ENCODE results near the gene MYH10. TPM values are rescaled to one million over a fixed set of nuclear protein-coding genes. Genes with fewer than 3 reads are reported as not detected.

MYH10 gene
- total RNA-seq, 1 experiment from 2014 or later: 74.0 TPM

- no peaks in the 10 kb centered on the region for H3K4me1 Mint-ChIP-seq (ENCODE audit: low read depth, unreplicated experiment)
- no peaks in the 10 kb centered on the region for H3K9me3 Mint-ChIP-seq (ENCODE audit: unreplicated experiment)
- Histone ChIP-seq H3K4me1 (no peaks in the 10 kb centered on the region), H3K4me3 (ENCODE audit: low read depth, low read length) (no peak overlapping the region), H3K27me3 (replicated peaks; ENCODE audit: control insufficient read depth, insufficient read depth, low read length) (no peaks in the 10 kb centered on the region), H3K9me3 (no peaks in the 10 kb centered on the region), H3K36me3 (ENCODE audit: control insufficient read depth, insufficient read depth, low read length) (no peaks in the 10 kb centered on the region)
- peaks cover 33% of the 10 kb centered on the region for H3K36me3 Mint-ChIP-seq (ENCODE audit: insufficient read depth, unreplicated experiment)
- TF ChIP-seq CTCF (IDR thresholded peaks at IDR 0.05; ENCODE audit: insufficient read depth in 1 of 2, low read depth in 1 of 2, low read length in 1 of 2, severe bottlenecking in 1 of 2, unreplicated experiment in 1 of 2): no peak
- BruUV-seq (replicated peaks): no TSS peak
- H3K4me3 Mint-ChIP-seq (ENCODE audit: unreplicated experiment): no peak overlapping the region
- no peak overlapping the region for H3K27ac Mint-ChIP-seq (ENCODE audit: unreplicated experiment)
- no peak for DNase-seq
- intact Hi-C loops (cut with micrococcal nuclease; ENCODE audit: unreplicated experiment): no loop called here
- POLR2A ChIA-PET: no interaction called here
- CTCF ChIA-PET: no interaction called here
- H3K27me3 Mint-ChIP-seq (ENCODE audit: insufficient read depth, unreplicated experiment): no peaks in the 10 kb centered on the region
Measured at GRCh38 chr17:8447799-8448198, 182.7 kb downstream of the MYH10 start.

- no peaks in the 10 kb centered on the region for H3K27me3 ChIP-seq (replicated peaks; ENCODE audit: control insufficient read depth, insufficient read depth, low read length)
- Mint-ChIP-seq H3K4me3 (ENCODE audit: unreplicated experiment) (no peak overlapping the region), H3K9me3 (ENCODE audit: unreplicated experiment) (no peaks in the 10 kb centered on the region), H3K27me3 (ENCODE audit: insufficient read depth, unreplicated experiment) (no peaks in the 10 kb centered on the region), H3K4me1 (ENCODE audit: low read depth, unreplicated experiment) (no peaks in the 10 kb centered on the region), H3K27ac (ENCODE audit: unreplicated experiment) (no peak overlapping the region), H3K36me3 (ENCODE audit: insufficient read depth, unreplicated experiment) (peaks cover 32% of the 10 kb centered on the region)
- H3K4me1 ChIP-seq: no peaks in the 10 kb centered on the region
- no peak overlapping the region for H3K4me3 ChIP-seq (ENCODE audit: low read depth, low read length)
- no peak for TF ChIP-seq CTCF (IDR thresholded peaks at IDR 0.05; ENCODE audit: insufficient read depth in 1 of 2, low read depth in 1 of 2, low read length in 1 of 2, severe bottlenecking in 1 of 2, unreplicated experiment in 1 of 2)
- intact Hi-C loops (cut with micrococcal nuclease; ENCODE audit: unreplicated experiment): no loop called here
- no peak for DNase-seq
- POLR2A ChIA-PET: no interaction called here
- no peaks in the 10 kb centered on the region for H3K36me3 ChIP-seq (ENCODE audit: control insufficient read depth, insufficient read depth, low read length)
- no TSS peak for BruUV-seq (replicated peaks)
- CTCF ChIA-PET: no interaction called here
- H3K9me3 ChIP-seq: no peaks in the 10 kb centered on the region
Measured at GRCh38 chr17:8445536-8445935, 185.0 kb downstream of the MYH10 start.

- no TSS peak for BruUV-seq (replicated peaks)
- ChIA-PET POLR2A (no interaction called here), CTCF (no interaction called here)
- Histone ChIP-seq H3K9me3 (no peaks in the 10 kb centered on the region), H3K4me1 (no peaks in the 10 kb centered on the region), H3K4me3 (ENCODE audit: low read depth, low read length) (no peak overlapping the region), H3K36me3 (ENCODE audit: control insufficient read depth, insufficient read depth, low read length) (no peaks in the 10 kb centered on the region), H3K27me3 (replicated peaks; ENCODE audit: control insufficient read depth, insufficient read depth, low read length) (no peaks in the 10 kb centered on the region)
- Mint-ChIP-seq H3K27me3 (ENCODE audit: insufficient read depth, unreplicated experiment) (no peaks in the 10 kb centered on the region), H3K4me1 (ENCODE audit: low read depth, unreplicated experiment) (no peaks in the 10 kb centered on the region), H3K9me3 (ENCODE audit: unreplicated experiment) (no peaks in the 10 kb centered on the region), H3K4me3 (ENCODE audit: unreplicated experiment) (no peak overlapping the region), H3K27ac (ENCODE audit: unreplicated experiment) (no peak overlapping the region), H3K36me3 (ENCODE audit: insufficient read depth, unreplicated experiment) (peaks cover 35% of the 10 kb centered on the region)
- intact Hi-C loops (cut with micrococcal nuclease; ENCODE audit: unreplicated experiment): no loop called here
- no peak for DNase-seq
- TF ChIP-seq CTCF (IDR thresholded peaks at IDR 0.05; ENCODE audit: insufficient read depth in 1 of 2, low read depth in 1 of 2, low read length in 1 of 2, severe bottlenecking in 1 of 2, unreplicated experiment in 1 of 2): no peak
Measured at GRCh38 chr17:8444494-8444893, 186.0 kb downstream of the MYH10 start.
